ENCODE results near the gene GATA1.
A peak's percentile ranks its signal among the peaks of the same experiment; 100 is the strongest.

Gene GATA1

GRCh38 chrX:48785186-48785539 is 1.2 kb upstream of the GATA1 start:
- no peak for DNase-seq (ENCODE audit: low spot score)

DNA sequence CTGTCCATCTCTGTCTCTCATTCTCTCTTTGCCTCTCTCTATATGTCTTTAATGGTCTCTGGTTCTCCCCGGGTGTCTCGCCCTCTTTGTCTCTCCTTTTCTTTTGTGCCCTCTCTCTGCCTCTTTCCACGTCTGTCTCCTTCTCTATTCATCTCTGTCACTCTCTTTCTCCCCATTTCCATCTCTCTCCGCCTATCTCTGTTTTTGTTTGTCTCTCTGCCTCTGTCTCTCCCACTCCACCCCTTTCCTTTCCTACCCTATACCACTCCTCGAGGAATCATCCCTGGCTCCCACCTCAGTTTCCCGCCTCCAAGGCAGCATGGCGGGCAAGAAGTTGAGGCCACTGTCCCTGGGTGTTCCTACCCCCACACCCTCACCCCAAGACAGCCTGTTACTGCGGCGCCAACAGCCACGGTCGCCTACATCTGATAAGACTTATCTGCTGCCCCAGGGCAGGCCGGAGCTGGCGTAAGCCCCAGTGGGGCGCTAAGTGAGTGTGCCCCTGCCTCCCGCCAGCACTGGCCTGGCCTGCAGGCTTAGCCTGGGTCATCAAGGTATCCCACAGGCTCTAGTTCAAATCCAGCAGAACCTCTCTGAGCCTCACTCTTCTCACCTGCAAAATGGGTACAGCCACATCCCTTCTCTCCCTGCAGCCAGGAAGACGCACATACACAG is 713 bp upstream of the GATA1 start:
- DNase-seq (ENCODE audit: low spot score) = no peak

DNA sequence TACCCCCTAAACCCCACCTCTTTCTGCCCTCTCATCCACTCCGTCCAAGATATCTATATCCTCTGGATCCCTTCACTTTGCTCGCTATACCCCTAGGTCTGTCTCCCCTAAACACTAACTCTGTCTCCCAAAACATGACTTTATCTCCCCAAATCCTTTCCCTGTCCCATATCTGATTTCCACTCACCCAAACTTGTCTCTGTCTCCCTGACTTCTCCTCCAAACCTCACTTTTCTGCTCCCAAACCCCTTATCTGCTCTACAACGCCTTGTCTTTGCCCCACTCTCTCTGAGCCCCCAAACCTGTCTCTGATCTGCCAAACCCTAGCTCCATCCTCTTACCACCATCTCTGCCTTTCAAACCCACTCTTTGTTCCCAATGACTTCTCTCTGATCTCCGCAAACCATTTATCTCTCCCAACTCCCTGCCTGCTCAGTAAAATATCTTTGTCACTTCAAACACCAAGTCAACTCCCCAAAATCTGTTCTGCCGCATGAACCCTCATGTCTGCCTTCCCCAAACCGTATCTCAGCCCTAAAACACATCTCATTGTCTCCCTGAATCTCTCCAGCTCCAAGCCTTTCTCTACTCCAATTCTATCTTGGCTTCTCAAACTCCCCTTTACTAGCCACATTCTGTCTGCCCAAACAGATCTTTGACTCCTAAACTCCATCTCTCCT is 575 bp downstream of the GATA1 start:
- DNase-seq (ENCODE audit: low spot score) = no peak

DNA sequence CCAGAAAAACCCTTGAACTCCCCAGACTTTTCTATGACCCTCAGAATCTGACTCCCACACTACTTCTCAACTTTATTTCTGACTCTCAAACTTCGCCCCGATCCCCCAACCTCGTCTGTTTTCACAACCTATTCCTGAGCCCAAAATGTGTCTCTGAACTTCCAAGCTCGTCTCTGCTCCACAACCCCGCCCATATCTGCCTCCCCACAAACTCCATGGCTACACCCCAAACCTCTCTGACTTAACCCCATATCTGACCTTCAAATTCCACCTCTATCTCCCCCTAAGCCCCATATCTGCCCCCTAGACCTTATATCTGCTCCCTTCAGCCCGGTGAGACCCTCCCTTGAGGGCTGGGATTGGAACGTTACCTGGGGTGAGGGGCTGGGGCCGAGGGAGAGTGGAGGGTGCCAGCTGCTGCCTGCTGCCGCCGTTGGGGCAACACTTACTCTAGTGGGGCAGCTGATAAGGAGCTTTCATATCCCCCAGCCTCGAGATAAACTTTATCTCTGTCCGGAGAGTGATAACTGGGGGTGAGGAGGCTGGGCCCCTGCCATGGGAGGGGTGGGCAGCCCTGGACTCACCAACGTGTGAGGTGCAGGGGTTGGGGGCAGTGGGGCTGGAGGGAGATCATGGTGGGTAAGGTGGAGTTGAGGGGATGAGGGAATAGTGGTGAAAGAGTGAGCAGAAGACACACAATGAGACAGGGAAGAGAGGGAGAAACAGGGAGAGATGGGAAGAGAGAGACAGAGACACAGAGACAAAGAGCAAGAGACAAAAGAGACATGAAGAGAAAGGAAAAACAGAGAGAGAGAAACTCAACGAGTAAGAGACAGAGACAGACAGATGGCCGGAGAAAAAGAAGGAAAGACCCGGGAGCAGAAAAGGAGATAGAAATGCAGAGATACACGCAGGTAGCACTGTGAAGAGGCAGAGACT is 1.4 kb downstream of the GATA1 start:
- DNase-seq (ENCODE audit: low spot score) = no peak

DNA sequence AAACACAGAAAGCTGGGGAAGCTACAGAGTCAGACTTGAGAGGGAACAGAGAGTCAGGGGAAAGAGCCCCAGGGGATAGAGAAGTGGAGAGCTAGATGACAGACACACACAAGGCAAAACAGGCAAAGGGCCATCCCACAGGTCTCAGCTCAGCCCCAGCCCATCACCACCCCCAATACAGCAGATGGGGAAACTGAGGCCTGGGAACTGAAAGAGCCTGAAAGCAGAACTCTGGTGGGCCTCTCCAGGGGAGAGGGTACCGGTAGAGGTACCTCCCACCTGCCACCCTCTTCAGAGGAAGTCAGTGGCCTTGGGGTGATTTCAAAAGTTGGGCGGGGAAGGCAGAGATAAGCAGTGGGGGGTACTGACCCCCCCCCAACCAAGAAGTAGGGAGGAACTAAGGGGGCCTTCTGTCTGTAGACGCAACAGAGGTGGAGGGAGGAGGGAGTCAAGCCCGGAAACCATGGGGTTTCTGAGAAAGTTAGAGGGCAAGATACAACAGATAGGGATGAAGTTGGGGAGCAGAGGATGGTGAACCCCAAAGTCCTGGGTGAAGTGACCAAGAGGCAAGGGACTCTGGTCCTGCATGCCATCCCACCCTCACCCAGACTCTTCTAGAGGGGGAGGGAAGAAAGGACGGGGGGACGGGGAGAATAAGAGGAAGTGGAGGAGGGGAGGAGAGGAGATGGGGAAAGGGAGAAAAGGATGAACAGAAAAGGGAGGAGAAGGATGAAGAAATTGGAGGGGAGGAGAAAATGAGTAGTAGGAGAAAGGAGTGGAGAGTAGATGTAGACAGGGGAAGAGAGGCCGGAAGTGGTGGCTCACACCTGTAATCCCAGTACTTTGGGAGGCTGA is 3.2 kb downstream of the GATA1 start:
- DNase-seq (ENCODE audit: low spot score) = no peak

- no peak for DNase-seq (ENCODE audit: low spot score)
Measured at GRCh38 chrX:48790477-48790876, 4.1 kb downstream of the GATA1 start.

GRCh38 chrX:48791063-48791820 is 4.9 kb downstream of the GATA1 start:
- no peak for DNase-seq (ENCODE audit: low spot score)

DNA sequence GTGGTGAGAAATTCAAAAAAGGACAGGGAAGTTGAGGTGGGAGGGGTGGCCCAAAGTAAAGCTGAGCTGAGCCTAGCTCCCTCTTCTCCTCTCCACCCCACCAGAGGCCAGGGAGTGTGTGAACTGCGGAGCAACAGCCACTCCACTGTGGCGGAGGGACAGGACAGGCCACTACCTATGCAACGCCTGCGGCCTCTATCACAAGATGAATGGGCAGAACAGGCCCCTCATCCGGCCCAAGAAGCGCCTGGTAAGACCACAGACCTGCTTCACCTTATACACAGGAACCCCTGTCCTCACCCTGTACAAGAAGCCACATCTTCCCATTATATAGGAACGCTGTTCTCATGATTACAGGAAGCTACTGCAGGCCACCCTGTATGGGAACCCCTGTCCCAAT is 5.8 kb downstream of the GATA1 start:
- no peak for DNase-seq (ENCODE audit: low spot score)

- no peak for DNase-seq (ENCODE audit: low spot score)
Measured at GRCh38 chrX:48793935-48794334, 7.5 kb downstream of the GATA1 start.

GRCh38 chrX:48794340-48794910 is 8.0 kb downstream of the GATA1 start:
- DNase-seq (ENCODE audit: low spot score) = no peak

GRCh38 chrX:48794911-48795515 is 8.6 kb downstream of the GATA1 start:
- no peak for DNase-seq (ENCODE audit: low spot score)

GRCh38 chrX:48798318-48798717 is 11.9 kb downstream of the GATA1 start:
- DNase-seq (ENCODE audit: low spot score) = no peak

GRCh38 chrX:48800574-48801279 is 14.3 kb downstream of the GATA1 start:
- no peak for DNase-seq (ENCODE audit: low spot score)

GRCh38 chrX:48801280-48802088 is 15.1 kb downstream of the GATA1 start, which contains the start of gene HDAC6:
TSS of gene HDAC6 (plus strand) at chrX:48802067. CDS start at chrX:48802693, 626 bp downstream.
- DNase-seq (ENCODE audit: low spot score) = peak; percentile 98

- peak; percentile 84 for DNase-seq (ENCODE audit: low spot score)
Measured at GRCh38 chrX:48802089-48802904, 15.9 kb downstream of the GATA1 start.

DNA sequence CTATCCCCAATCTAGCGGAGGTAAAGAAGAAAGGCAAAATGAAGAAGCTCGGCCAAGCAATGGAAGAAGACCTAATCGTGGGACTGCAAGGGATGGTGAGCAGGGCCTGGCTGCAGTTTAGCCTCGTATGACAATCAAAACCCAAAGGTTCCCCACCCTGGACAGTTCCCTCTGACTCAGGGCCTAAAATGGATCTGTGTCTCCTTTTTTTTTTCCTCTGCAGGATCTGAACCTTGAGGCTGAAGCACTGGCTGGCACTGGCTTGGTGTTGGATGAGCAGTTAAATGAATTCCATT is 16.5 kb downstream of the GATA1 start:
- DNase-seq (ENCODE audit: low spot score) = no peak

GRCh38 chrX:48806081-48806480 is 19.7 kb downstream of the GATA1 start:
- peak; percentile 4 for DNase-seq (ENCODE audit: low spot score)

GRCh38 chrX:48813644-48814043 is 27.3 kb downstream of the GATA1 start:
- DNase-seq (ENCODE audit: low spot score) = no peak

Measured in cerebellar cortex (tissue), 1 donor.